HG02870 (cell line): ENCODE results near the gene APOD.
"Not testable (repeated sequence)": the region's sequence is repeated elsewhere in the genome, so short reads cannot be mapped to it uniquely, and the experiment has no call there.

ENCODE experiments used
- ATAC-seq: cut with Tn5 transposase; IDR thresholded peaks from one replicate; pipeline ENCODE4 v1.9.1; 2021; ENCODE audit warnings: mild to moderate bottlenecking, moderate library complexity; ENCODE audit not compliant: unreplicated experiment

The APOD gene

DNA sequence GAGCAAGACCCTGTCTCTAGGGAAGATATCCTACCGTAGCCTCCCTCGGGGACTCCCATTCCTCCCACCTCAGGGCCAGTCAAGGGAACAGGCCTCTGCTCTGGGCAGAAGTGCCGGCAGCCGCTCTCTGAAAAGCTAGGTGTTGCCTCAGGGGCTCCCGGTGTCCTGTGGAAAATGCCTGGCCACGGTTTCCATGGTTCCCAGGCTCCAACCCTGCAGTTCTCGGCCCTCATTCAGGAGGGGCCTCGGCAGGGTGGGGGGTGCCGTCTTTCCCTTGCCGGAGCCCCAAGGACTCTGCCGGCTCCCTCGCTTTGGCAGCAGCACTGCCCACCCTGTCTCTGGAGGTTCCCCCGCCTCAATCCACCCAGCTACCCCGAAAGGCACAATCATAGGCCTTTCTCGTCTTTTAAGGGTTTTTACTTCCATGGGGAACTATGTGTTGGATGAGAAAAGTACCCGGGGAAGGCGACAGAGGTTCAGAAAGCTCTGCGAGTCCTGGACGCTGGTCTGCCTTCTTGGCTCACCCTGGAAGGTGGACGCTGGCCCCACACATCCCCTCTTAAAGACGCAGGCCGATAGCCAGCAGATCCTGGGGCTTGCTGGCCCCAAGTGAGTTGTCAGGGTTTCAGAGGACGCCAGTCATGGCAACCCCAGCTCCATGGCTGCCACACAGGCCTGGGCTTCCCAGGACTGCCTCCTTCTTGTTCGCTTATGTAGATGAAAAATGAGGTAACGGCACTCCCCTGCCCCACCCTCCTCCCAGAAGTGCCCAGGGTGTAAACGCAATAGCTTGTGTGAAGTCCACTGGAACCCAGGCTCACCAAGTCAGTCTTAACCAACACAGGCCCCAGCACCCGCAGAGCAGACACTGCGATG lies 34.3 kb upstream of the APOD start:
- not testable (repeated sequence) for ATAC-seq

DNA sequence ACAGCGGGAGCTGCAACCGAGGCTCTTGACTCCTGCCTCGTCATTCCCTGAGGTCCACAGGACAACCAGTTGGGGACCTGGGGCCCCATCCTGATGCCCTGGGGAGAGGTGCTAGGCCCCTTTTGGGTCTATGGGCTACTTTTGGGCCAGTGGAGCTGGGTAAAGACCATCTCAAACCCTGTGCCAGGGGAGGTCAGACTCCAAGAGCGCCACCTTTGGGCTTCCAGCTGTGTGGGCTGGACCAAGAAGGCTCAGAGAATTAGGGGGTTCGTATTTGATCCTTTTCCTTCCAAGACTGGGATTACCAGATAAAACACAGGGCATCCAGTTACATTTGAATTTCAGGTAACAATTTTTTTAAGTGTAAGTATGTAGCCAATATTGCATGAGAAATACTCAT lies 33.4 kb upstream of the APOD start:
- not testable (repeated sequence) for ATAC-seq

DNA sequence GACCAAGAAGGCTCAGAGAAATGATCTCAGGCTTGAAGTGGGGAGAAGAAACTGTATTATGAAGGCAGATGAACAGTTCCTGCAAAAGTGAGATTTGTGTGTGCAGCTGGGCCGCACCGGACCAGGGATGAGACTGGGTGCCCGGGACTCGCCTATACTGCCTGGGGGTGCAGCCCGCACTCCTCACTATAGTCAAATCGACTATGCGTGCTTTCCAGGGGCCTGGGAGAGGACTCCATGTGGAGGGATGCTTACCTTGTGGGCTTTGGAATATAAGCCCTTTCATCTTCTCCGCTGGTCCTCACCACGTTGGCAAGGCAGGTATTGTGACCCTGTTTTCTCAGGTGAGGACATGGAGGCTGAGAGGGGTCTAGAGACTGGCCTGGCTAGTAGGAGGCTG lies 32.9 kb upstream of the APOD start:
- no peak for ATAC-seq

DNA sequence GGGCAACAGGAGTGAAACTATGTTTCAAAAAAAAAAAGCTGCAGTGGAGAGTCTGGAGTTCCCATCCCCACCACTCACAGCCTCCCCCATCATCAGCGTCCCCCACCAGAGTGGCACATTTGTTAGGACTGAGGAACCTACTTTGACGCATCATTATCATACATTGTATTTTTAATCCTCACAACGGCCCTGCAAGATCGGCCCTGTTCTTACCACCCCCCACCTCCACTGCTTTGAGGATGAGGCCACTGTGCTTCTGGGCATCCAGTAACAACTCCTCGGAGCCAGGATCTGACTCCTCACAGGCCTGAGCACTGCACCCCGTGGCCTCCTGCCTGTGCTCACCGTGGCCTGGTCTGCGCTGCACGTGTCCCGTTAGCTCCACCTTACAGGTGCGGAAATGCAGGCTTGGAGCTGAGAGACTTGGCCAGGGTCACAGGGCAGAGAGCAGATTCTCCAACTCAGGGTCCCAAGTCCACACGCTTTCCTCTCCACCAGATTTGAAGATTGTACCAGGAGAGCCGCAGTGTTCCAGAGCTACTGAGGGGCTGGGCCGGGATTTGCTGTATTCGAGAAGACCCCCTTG lies 32.3 kb upstream of the APOD start:
- not testable (repeated sequence) for ATAC-seq

DNA sequence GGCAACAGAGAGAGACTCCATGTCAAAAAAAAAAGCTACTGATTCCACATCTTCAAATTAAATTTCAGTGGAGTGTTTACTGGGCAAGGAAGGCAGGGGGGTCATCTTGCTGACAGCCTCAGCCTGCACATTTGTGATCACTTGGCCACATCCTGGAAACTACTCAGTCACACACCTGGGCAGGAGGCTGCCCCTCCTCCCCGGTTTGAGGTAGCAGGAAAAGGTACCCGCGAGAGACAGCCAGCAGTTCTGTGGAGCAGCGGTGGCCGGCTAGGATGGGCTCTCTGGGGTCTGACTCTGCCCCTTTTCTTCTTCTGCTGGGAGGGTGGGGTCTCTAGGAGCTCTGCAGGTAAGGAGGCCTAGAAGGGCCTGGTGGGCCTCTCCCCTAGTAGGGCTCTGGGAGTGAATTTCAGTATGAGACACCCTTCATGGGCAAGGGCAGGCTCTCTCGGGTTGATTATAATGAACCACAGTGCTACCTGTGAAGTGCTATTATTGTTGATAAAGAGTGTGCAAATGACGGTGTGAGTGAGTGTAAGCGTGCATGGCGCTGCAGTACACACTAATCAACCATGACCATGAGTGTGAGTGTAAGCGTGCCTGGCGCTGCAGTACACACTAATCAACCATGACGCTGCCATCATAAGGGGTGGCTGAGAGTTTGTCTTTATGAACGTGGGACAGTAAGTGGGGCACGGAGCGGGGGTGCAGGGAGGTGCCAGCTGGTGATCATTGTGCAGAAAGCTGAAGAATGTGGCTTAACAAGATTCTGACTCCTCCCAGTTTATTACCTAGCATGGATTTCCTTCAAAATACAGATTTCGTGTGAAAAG lies 31.1 kb upstream of the APOD start:
- ATAC-seq, result not testable (repeated sequence)

DNA sequence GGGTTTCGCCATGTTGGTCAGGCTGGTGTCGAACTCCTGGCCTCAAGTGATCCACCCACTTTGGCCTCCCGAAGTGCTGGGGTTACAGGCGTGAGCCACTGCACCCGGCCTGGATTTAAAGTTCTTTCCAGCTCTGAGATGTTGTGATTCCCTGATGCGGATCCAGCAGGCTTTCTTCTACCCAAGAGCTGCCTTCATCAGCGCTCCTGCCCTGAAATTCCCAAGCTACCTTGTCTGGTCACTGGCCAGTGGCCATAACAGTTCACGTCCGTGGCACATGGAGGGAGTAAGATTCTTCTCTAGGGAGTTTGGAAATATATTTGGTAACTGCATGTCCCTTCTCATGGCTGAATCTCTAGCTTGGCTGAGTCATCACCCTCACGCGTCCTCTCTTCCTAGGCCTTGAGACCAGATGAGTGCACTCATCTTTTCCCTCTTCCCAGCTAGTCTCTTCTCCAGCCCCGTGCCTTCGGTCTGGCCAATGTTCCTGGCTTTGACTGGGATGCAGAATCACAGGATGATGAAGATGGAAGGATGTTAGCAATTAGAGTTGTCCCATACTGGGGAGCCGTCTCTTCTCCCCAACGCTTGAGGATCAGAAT lies 29.8 kb upstream of the APOD start:
- no peak for ATAC-seq

DNA sequence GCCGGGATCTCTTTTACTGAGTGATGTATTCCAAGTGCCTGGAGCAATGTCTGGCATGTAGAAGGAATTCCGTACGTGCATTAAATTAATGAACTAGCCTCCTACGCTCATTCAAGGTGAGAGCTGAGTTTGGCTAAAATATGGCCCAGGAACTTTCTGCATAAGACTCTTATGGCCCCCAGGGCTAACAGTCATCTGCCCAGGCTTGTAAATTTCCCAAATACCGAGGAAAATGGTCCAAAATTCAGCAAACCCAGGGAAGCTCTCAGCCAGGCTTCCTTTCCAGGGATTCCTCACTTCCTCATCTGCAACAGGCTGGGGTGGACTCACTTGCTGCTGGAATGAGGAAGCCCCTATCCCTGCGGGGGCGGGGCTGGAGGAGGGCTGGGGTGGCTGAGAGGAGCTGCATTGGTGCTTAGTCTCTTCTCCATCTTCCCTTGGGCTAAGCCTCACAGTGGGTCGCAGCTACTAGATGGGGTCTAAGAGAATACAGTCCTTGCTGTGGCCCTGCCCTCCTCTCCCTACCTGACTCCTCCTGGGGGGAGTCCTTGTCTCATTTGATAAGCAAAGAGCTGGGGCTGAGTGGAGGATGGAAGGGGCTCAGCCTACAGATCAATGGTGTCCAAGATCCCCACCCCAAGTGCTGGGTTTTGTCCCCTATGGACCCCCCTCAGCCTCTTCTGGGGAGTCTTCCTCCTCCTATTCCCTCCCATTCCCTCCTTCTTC lies 28.5 kb upstream of the APOD start:
- no peak for ATAC-seq

DNA sequence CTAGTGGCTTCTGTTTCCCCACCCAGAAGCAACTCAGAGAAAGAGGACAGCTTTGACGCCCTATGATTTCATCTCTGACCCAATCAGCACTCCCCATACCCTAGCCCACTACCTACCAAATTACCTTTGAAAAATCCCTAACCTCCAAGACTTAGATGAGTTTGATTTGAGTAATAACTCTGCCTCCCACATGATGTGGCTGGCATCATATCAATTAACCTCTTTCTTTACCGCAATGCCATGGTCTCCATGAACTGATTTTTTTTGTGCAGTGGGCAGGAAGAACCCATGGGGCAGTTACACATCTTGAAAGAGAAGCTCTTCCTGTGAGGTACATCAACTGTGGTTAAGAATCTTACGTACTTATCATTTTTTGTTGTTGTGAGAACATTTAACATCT lies 25.5 kb upstream of the APOD start:
- no peak for ATAC-seq

DNA sequence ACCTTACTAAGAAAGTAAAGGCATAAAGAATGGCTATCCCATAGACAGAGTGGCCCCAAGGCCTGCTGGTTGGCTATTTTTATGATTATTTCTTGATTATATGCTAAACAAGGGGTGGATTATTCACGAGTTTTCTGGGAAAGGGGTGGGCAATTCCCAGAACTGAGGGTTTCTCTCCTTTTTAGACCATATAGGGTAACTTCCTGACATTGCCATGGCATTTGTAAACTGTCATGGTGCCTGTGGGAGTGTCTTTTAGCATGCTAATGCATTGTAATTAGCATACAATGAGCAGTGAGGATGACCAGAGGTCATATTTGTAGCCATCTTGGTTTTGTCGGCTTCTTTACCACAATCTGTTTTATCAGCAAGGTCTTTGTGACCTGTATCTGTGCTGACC lies 18.0 kb upstream of the APOD start:
- ATAC-seq, result not testable (repeated sequence)

DNA sequence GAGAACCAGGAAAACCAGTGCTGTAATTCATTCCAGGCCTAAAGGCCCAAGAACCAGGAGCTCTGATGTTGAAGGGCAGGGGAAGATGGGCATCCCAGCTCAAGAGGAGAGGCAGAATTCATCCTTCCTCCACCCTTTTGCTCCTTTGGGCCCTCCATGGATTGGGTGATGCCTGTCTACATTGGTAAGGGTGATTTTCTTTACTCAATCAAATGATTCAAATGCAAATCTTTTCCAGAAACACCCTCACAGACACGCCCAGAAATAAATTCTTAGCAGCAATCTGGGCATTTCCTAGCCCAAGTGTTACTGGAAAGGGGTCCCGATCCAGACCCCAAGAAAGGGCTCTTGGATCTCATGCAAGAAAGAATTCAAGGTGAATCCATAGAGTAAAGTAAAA lies 17.6 kb upstream of the APOD start:
- ATAC-seq, result no peak

DNA sequence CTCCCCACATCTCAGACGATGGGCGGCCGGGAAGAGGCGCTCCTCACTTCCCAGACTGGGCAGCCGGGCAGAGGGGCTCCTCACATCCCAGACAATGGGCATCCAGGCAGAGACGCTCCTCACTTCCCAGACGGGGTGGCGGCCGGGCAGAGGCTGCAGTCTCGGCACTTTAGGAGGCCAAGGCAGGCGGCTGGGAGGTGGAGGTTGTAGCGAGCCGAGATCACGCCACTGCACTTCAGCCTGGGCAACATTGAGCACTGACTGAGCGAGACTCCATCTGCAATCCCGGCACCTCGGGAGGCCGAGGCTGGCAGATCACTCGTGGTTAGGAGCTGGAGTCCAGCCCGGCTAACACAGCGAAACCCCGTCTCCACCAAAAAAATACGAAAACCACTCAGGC lies 16.2 kb upstream of the APOD start:
- ATAC-seq, result not testable (repeated sequence)

DNA sequence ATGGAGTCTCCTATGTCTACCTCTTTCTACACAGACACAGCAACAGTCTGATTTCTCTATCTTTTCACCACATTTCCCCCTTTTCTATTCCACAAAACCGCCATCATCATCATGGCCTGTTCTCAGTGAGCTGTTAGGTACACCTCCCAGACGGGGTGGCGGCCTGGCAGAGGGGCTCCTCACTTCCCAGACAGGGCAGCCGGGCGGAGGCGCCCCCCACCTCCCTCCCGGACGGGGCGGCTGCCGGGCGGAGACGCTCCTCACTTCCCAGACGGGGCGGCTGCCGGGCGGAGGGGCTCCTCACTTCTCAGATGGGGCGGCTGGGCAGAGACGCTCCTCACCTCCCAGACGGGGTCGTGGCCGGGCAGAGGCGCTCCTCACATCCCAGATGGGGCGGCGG lies 15.8 kb upstream of the APOD start:
- not testable (repeated sequence) for ATAC-seq

DNA sequence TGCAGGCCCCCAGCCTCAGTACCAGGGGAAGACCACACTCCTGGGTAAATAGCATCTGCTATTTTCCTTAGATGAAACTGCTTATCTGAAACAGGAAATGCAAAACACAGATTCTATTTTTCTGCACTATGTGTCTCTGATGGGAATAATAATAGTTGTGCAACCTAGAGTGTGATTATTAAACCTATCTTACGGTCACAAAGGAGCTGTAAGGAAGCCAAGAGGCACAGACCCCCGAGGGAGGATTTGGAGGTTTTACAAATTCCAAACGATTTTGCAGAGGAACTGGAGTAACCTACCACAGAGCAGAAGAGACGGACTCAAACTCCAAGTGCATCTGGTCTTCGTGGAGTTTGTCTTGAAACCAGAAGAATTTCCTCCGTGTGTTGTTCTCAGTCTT lies 14.1 kb upstream of the APOD start:
- ATAC-seq, result no peak

DNA sequence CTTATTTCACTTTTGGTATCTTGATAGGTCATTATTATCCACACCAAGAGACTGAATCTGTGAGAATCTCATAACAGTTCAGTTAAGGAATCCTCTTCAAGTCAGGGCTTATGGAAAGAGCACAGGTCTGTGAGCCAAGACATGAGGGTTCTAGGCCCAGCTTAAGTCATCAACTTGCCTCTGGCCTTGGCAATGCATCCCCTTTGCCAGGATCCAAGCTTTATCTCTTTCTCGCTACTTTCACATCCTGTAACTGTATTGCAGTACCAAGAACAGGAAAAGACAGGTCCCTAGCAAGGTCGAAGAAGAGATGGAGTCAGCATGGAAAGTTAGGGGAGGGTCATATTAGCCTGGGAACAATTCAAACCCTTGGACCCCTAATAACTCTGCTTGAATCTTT lies 13.5 kb upstream of the APOD start:
- ATAC-seq, result no peak

DNA sequence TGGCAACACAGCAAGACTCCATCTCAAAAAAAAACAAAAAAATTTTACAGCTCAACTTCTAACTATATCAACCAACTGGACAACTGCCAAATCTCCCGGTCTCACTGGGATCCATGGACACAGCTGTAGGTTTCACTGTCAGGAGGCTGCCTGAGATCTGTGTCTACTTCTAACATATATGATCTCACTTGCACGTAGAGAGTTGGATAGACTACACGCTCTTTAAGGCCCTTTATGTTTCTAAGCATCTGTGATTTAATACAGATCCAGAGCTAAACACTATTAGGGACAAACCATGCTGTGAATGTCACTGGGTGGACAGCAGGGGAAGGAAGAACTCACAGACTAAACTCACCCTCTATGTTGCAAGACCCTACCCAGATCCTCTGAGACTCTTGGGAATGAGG lies 13.0 kb upstream of the APOD start:
- no peak for ATAC-seq

DNA sequence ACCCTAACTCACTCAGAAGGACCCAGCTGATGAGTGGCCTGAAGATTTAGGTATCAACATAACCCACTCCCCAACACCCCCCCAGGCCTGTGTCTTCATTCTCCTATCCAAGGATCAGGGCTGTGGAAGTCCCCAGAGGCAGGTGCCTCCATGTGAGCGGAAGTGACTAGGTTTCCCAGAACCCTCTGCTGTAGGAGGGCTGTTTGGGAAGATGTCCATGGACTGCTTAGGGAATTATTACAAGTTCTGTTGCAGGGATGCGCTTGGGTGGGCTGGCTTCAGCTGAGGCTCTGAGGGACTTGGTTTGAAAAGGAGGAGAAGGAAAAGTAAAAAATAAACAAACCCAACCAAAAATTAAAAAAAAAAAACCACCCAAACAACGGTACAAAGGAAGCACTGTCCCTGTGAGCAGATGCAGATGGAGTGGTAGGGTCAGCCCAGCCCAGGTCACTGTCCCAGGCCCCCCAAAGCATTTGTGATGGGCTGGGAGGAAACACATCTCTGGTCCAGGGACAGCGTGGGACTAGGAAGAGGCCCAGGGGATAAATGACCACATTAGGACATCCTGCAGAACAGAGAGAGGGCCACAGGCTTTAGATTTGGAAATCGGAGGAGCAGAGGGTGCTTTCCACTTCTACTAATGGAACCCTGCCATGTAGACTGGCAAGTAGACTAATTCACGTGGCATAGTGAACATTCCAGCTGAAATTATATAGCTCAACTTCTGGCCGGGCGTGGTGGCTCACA lies 12.2 kb upstream of the APOD start:
- no peak for ATAC-seq

DNA sequence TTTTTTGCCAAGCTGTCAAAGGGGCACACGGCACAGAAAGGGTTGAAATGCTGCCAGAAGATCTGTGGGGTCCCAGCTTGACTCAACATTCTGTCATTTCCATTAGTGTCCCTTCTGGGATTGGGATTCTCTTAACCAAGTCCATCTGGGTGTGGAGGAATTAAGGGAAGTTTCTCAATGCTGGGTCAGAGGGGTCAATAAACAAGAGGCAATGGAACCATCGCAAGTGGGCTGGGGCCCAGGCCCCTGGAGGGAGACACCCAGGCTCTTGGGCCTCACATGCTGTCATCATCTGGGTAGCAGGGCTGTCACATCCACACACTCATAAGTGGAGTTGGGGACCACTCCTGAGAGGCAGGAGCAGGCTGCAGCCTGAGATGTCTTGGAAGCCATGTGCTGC lies 8.1 kb upstream of the APOD start:
- no peak for ATAC-seq

DNA sequence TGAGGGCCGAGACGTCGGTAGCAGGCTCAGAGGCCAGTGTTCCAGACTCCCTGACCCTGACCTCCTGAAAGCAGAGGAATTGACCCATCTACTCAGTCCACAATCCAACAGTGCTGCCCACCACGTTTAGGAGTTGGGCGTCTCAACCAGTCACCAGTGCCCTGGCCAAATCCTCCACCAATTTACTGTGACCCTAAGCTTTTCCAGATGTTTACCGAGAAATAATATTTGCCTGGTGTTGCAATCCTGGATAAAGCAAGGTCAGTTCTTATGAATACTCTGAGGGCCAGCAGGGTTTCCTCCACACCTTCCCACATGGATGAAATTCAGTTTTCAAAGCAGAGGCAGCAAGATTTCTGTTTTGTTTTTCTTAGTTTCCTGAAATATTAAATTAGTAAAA lies 7.5 kb upstream of the APOD start:
- ATAC-seq, result no peak

DNA sequence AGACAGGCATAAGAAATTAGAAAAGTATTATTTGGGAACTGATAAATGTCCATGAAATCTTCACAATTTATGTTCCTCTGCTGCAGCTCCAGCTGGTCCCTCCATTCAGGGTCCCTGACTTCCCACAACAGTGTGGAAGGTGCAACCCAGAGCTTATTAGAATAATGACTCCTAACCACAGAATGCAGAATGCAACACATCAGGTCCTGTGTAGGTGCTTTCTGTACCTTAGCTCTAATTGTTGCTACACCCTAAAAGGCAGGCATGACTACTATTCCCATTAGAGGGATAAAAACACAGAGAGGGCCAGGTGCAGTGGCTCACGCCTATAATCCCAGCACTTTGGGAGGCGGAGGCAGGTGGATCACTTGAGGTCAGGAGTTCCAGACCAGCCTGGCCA lies 6.6 kb upstream of the APOD start:
- not testable (repeated sequence) for ATAC-seq

DNA sequence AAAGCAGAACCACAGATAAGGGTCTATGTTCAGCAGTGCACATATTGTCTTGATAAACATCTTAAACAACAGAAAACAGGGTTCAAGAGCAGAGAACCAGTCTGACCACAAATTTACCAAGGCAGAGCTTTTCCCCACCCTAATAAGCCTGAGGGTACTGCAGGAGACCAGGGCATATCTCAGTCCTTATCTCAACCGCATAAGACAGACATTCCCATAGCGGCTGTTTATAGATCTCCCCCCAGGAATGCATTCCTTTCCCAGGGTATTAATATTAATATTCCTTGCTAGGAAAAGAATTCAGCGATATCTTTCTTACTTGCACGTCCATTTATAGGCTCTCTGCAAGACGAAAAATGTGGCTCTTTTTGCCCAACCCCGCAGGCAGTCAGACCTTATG lies 6.1 kb upstream of the APOD start:
- ATAC-seq, result not testable (repeated sequence)
